ES-I3 (cell line): ENCODE results near the gene RBM20.

Experiments used
- H3K36me3 ChIP-seq: 2 replicates; pipeline ENCODE4 v1.6.1; 2013; ENCODE audit warnings: mild to moderate bottlenecking, low read length, control low read depth, moderate library complexity; ENCODE audit not compliant: insufficient read depth
- H3K4me1 ChIP-seq: 2 replicates; pipeline ENCODE4 v1.6.1; 2013; ENCODE audit warnings: mild to moderate bottlenecking, control low read depth, low read length; ENCODE audit not compliant: insufficient read depth
- H3K9ac ChIP-seq: 2 replicates; pipeline ENCODE4 v1.6.1; 2013; ENCODE audit warnings: low read depth, mild to moderate bottlenecking, low read length, moderate library complexity
- H3K9me3 ChIP-seq: 2 replicates; pipeline ENCODE4 v1.6.1; 2013; ENCODE audit warnings: mild to moderate bottlenecking, low read length, moderate library complexity; ENCODE audit not compliant: control insufficient read depth, insufficient read depth

RBM20 gene

DNA sequence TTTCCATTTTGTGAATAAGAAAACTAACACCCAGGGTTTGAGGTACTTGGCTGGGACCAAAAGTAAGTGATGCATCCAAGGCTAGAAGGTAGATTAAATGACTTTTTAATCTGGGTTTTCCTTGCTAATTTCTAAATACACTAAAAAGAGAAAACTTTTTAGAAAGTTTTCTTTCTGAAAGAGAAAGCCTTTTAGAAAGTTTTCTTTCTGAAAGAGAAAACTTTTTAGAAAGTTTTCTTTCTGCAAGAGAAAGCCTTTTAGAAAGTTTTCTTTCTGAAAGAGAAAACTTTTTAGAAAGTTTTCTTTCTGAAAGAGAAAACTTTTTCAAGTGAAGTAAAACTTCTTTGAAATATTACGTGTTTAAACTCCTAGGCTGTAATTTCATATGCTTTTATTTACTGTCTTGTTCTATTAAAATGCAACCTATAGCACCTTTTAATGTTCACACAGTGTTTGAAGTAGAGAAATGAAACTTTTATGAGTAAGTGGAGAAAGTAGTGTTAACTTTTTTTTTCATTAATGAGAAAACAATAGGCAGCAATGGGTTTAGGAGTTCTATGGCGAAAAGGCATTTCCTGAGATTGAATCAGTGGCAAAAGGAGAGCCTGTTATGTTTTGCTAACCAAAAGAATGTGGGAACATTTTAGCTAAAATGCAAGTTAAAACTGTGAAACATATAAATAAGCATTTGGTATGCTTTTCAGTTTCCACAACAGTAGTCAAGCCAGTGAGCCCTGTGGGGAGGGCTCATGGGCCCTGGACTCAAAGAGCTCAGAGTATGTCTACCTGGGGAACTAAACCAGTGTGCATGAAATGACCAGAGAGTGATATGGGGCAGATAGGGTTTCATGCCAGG, 103.7 kb downstream of the RBM20 start:
- Histone ChIP-seq H3K36me3 (no peaks in the 10 kb centered on the region), H3K9me3 (no peaks in the 10 kb centered on the region; the same call in none of the 2 replicates), H3K9ac (no peak overlapping the region), H3K4me1 (0 out of 2 replicates have a peak, but pooled peaks cover 8% of the 10 kb centered on the region)

DNA sequence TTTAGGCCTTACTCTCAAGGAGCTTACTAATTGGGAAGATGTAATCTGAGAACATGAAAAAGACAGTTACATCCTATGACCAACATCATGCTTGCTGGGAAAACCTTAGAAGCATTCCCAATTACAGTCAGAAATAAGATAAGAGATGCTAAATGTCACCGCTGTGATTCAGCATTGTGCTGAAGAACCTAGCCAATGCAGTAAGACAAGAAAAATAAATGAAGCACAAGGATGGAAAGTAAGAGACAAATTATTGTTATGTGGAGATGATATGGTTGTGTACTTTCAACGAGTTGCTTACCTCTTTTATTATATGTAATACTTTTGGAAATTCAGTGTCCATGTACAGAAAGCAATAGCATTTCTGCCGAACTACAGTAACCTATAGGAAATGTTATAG, 104.8 kb downstream of the RBM20 start:
- Histone ChIP-seq H3K36me3 (no peaks in the 10 kb centered on the region), H3K9me3 (no peaks in the 10 kb centered on the region; the same call in none of the 2 replicates), H3K9ac (no peak overlapping the region), H3K4me1 (0 out of 2 replicates have a peak, but pooled peaks cover 8% of the 10 kb centered on the region)

DNA sequence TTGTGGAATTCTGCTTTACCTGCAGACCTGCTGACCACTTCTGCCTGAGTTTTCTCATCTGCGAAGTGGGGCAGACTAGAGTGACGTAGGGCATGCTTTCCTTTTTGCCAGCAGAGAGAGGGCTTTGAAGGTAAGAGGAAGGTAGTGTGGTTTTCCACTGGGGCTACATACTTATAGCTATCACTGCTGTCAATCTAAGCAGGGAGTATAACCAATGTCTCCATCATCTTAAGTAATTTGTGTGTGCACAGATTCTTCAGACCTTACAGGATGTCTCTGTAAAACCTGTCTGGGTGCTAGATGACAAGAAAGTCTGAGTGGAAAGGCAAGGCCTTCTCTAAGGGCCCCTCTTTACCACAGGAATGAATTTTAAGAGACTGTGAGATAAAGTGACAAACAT, 106.8 kb downstream of the RBM20 start:
- 0 out of 2 replicates have a peak, but pooled peaks cover 3% of the 10 kb centered on the region for H3K4me1 ChIP-seq
- H3K9me3 ChIP-seq = no peaks in the 10 kb centered on the region; the same call in none of the 2 replicates
- no peaks in the 10 kb centered on the region for H3K36me3 ChIP-seq
- H3K9ac ChIP-seq = no peak overlapping the region

DNA sequence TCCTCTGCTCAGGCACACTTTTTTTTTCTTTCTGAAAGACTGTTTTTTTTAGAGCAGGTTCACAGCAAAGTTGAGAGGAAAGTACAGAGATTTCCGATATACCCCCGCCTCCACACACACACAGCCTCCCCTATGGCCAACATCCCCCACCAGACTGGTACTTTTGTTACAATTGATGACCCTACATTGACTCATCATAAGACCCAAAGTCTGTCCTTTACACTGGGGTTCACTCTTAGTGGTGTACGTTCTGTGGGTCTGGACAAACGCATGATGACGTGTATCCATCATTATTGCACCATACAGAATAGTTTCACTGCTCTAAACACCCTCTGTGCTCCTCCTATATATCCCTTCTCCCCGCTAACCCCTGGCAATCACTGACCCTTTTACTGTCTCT, 107.7 kb downstream of the RBM20 start:
- Histone ChIP-seq H3K36me3 (no peaks in the 10 kb centered on the region), H3K9me3 (no peaks in the 10 kb centered on the region; the same call in none of the 2 replicates), H3K4me1 (no peaks in the 10 kb centered on the region)

DNA sequence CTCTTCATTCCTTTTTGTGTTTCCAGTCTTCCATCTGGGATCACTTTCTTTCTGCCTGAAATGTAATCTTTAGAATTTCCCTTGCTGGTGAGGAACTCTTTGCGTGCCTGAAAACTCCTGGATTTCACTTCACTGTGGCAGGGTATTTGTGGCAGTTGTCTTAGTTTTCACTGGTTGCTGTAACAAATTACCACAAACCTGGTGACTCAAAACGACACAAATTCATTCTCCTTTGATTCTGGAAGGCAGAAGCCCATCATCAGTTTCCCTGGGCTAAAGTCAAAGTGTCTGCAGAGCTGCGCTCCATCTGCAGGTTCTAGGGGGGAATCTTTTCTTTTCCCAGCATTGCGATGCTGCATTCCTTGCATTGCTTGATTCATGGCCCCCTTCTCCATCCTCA, 109.3 kb downstream of the RBM20 start:
- H3K36me3 ChIP-seq = no peaks in the 10 kb centered on the region
- H3K9ac ChIP-seq = no peak overlapping the region
- no peaks in the 10 kb centered on the region; the same call in none of the 2 replicates for H3K9me3 ChIP-seq
- H3K4me1 ChIP-seq = no peaks in the 10 kb centered on the region

More for the DNA sequence above, 107.7 kb downstream of the RBM20 start:
- H3K9ac ChIP-seq = no peak overlapping the region

DNA sequence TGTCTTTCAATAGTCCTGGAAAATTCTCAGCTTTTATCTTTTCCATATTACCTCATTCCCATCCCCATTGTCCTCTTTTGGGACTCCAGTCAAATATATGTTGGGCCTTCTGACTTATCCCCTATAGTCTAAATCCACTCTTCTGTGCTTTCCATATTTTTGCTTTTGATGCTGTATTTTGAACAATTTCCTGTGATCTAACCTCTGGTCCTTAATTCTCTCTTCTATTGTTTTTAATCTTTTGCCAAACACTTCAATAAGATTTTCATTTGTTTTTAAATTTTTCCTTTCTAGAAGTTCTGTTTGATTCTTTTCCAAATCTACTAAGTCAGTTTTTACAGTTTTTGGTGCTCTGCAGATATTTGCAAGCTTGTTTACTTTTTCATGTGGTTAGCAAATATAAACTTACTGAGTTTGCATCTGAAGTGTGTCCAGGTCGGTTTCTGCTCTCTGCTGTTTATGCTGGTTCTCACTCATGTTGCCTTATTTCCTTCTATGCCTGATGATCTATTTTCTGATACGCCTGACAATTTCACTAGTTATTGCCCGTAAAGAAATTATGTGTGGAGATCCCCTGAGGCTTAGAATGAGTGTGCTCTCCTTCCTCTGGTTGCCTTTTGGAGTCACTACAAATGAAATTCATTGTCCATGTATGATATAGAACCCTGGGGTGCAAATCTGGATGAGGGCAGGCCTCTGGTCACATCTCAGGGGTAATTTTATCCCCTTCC, 110.4 kb downstream of the RBM20 start:
- H3K36me3 ChIP-seq = no peaks in the 10 kb centered on the region
- no peaks in the 10 kb centered on the region; the same call in 1 of the 2 replicates for H3K9me3 ChIP-seq
- H3K4me1 ChIP-seq = peaks cover 6% of the 10 kb centered on the region; the same call in 1 of the 2 replicates
- no peak overlapping the region for H3K9ac ChIP-seq

DNA sequence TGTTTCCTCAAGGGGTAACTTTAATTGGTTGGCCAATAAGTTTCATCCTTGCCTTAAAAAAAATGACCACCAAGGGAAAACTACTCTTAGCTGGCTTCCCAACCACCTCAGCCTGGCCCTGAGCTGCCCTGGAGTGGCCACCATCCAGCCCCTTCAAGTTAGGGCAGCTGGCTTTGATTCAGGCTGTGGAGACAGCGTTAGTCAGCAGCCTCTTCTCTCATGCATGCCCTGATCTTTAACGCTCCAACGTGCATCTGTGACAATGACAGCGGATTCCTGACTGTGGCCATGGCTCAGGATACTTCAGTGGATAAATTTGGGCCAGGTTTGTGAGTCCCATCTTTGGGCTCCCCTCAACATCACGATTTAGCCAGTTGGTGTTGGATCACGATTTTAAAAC, 111.6 kb downstream of the RBM20 start:
- Histone ChIP-seq H3K36me3 (no peaks in the 10 kb centered on the region), H3K4me1 (peaks cover 6% of the 10 kb centered on the region; the same call in 1 of the 2 replicates), H3K9me3 (no peaks in the 10 kb centered on the region), H3K9ac (no peak overlapping the region)

DNA sequence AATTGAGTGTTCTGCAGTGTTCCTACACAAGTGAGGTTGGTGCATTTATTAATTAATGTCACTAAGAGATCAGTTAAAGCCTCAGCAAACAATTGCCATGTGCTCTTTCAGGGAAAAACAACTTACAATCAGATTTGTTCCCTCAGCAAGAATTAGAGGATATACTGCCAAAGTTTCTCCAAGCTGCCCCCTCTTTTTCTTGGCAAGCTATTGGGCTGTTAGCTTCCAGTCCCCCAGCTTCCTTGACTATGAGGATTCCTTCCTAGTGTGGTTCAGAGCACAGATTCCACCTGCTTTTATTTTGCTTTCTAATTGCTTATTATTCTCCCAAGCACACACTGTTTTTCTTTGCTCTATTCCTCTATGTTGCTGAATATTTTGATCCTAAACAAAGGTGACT, 112.7 kb downstream of the RBM20 start:
- Histone ChIP-seq H3K36me3 (no peaks in the 10 kb centered on the region), H3K9me3 (no peaks in the 10 kb centered on the region), H3K4me1 (peaks cover 6% of the 10 kb centered on the region; the same call in 1 of the 2 replicates), H3K9ac (no peak overlapping the region)

DNA sequence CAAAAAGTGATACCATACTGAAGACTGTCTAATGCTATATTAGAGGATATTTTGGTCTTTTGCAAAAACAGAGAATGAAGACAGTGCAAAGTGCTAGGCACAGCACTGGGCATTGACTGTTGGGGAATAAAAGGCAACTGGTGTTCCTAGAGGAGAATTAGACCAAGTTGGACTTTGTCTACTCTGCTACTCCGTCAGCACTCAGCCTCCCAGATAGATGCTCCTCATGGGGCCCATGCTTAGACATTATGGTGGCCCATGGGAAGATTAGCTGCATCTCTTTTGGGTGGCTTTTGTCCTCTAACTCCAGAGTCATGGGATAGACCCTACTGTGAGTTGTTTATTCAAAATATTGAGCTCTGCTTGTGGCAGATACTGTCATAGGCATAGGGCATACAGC, 113.5 kb downstream of the RBM20 start:
- no peaks in the 10 kb centered on the region for H3K9me3 ChIP-seq
- H3K9ac ChIP-seq = no peak overlapping the region
- peaks cover 6% of the 10 kb centered on the region; the same call in 1 of the 2 replicates for H3K4me1 ChIP-seq
- no peaks in the 10 kb centered on the region for H3K36me3 ChIP-seq

DNA sequence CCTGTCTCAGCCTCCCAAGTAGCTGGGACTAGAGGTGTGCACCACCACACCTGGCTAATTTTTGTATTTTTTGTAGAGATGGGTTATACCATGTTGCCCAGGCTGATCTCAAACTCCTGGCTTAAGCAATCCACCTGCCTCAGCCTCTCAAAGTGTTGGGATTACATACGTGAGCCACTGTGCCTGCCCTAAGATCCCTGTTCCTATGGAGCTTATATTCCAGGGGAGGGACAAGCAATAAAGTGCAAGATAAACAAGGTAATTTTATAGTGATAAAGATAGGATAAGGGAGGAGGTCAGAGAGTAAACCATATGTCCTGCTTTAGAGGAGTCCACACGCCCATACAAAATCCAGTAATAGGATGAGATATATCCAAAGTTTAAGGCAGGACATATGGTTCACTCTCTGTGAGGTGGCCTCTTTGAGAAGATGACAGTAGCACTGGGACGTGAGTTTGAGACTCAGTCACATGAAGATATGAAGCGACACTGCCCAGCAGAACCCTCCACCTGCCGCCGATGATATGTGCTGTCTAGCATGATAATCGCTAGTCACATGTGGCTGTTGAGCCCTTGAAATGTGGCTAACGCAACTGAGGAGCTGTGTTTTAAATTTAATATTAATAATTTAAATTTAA, 114.1 kb downstream of the RBM20 start:
- Histone ChIP-seq H3K9ac (no peak overlapping the region), H3K36me3 (no peaks in the 10 kb centered on the region), H3K4me1 (peaks cover 6% of the 10 kb centered on the region; the same call in 1 of the 2 replicates), H3K9me3 (no peaks in the 10 kb centered on the region)

DNA sequence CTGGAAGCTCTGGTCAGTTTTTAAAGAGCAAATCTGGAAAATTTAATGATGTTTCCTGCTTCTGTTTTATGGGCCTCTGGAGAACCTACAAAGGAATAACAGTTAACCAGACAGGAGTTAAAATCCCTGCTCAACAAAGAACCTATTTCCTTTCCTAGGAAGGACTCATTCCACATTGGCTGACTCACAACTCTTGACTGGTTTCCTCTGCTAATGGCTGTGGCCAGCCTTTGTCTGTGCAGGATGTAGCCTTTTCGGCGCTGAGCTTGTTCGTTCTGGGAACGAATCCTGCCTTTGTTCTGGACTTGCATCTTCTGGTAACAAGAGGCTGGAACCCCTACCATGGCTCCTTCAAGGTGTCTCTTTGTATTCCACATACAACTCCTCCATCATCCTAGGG, 114.8 kb downstream of the RBM20 start:
- peaks cover 7% of the 10 kb centered on the region; the same call in 1 of the 2 replicates for H3K4me1 ChIP-seq
- no peak overlapping the region for H3K9ac ChIP-seq

DNA sequence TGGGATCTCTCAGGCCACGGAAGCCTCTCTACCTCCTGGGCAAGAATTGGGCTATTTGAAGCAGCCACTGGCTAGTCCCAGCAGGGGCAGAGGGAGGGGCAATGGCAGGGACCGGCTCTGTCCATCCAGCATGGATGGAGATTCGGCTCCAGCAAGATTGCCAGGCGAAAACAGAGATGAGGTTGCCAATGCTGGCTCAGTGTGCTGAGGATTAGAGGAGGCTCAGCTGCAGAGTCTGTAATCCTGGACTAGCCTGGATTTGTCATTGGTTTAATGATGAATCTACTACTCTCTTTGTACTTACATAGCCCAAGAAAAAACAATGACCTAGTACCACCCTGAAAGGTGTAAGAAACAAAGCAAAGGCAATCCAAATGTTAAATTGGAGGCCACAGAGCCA, 115.4 kb downstream of the RBM20 start:
- H3K36me3 ChIP-seq = no peaks in the 10 kb centered on the region
- H3K9me3 ChIP-seq = no peaks in the 10 kb centered on the region
- no peak overlapping the region for H3K9ac ChIP-seq
- peaks cover 12% of the 10 kb centered on the region; the same call in 1 of the 2 replicates for H3K4me1 ChIP-seq

More for the DNA sequence above, 114.8 kb downstream of the RBM20 start:
- H3K9me3 ChIP-seq = no peaks in the 10 kb centered on the region
- H3K36me3 ChIP-seq = no peaks in the 10 kb centered on the region

DNA sequence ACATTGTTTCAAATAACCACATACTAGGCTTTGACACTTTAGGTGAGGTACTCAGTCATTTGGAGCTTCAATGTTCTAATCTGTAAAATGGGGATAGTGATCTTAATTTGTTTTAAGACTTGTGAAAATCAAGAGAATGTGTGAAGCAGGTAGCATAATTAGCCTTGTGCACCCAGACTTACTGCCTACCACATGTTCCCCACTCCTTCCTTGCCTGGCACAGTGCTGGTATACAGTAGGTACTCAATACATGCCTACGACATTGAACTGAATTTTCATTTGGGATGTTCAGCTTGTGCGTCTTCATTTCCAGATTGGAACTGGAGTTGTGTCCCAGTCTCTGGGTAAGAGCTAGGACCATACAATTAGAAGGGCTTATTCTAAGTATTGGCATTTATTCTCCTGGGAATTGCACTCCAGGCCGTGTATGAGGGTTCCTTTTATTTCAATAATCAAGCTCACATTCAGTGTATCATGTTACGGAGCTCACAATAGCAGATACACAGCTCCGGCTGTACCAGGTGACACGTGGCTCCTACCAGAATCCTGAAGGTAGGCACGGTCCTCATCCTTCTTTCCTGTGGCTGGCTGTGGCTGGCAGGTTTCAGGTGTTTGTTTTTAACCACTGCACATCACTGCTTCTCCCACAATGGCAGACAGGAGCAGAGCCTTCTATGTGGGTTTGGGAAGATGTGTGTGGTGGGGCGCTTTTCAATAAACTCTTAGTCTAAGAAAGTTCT, 118.1 kb downstream of the RBM20 start:
- no peaks in the 10 kb centered on the region; the same call in 1 of the 2 replicates for H3K9me3 ChIP-seq
- H3K36me3 ChIP-seq = no peaks in the 10 kb centered on the region
- H3K9ac ChIP-seq = no peak overlapping the region
- peaks cover 12% of the 10 kb centered on the region; the same call in 1 of the 2 replicates for H3K4me1 ChIP-seq
